H9 (cell line): ENCODE results near the gene TSTD1. TPM values are rescaled to one million over a fixed set of nuclear protein-coding genes. Genes with fewer than 3 reads are reported as not detected.

Source experiments
- DNase-seq: peaks from one replicate; pipeline ENCODE4 v3.0.0-alpha.2; 2017
- H2AFZ ChIP-seq: one replicate; pipeline ENCODE4 v1.6.1; 2013; ENCODE audit warnings: mild to moderate bottlenecking, low read length, control low read depth, moderate library complexity
- H2AK5ac ChIP-seq: 2 replicates; pipeline ENCODE4 v1.6.1; 2013; ENCODE audit warnings: low read length, control low read depth, mixed read lengths; ENCODE audit not compliant: insufficient read length
- H2BK120ac ChIP-seq: one replicate; pipeline ENCODE4 v1.6.1; 2013; ENCODE audit warnings: low read depth, mild to moderate bottlenecking, low read length, control low read depth, inconsistent platforms; ENCODE audit not compliant: poor library complexity, severe bottlenecking
- H2BK12ac ChIP-seq: 2 replicates; pipeline ENCODE4 v1.6.1; 2013; ENCODE audit warnings: low read length, control low read depth, mixed read lengths, low read depth; ENCODE audit not compliant: insufficient read length
- H2BK15ac ChIP-seq: 2 replicates; pipeline ENCODE4 v1.6.1; 2013; ENCODE audit warnings: low read depth, low read length, control low read depth
- H2BK20ac ChIP-seq: one replicate; pipeline ENCODE4 v1.6.1; 2013; ENCODE audit warnings: low read depth, mild to moderate bottlenecking, low read length, control low read depth, inconsistent platforms; ENCODE audit not compliant: poor library complexity, severe bottlenecking
- H2BK5ac ChIP-seq: 2 replicates; pipeline ENCODE4 v1.6.1; 2013; ENCODE audit warnings: low read length, control low read depth, mixed read lengths; ENCODE audit not compliant: insufficient read length
- H3K14ac ChIP-seq: 2 replicates; pipeline ENCODE4 v1.6.1; 2013; ENCODE audit warnings: low read length, control low read depth; ENCODE audit not compliant: insufficient read depth
- H3K18ac ChIP-seq: 2 replicates; pipeline ENCODE4 v1.6.1; 2013; ENCODE audit warnings: low read depth, mild to moderate bottlenecking, mixed read lengths, low read length, control low read depth; ENCODE audit not compliant: insufficient read length
- H3K23ac ChIP-seq: 2 replicates; pipeline ENCODE4 v1.6.1; 2013; ENCODE audit warnings: low read length, control low read depth, mixed read lengths, low read depth; ENCODE audit not compliant: insufficient read length
- H3K23me2 ChIP-seq: 2 replicates; pipeline ENCODE4 v1.6.1; 2013; ENCODE audit warnings: low read depth, mild to moderate bottlenecking, mixed read lengths, low read length, control low read depth; ENCODE audit not compliant: insufficient read length, poor library complexity, severe bottlenecking
- H3K27ac ChIP-seq: 2 replicates; pipeline ENCODE4 v1.5.1; 2013; ENCODE audit warnings: low read length, control low read depth, mixed read lengths, low read depth; ENCODE audit not compliant: insufficient read length
- H3K27me3 ChIP-seq: 2 replicates; pipeline ENCODE4 v1.6.1; 2013; ENCODE audit warnings: low read length, control low read depth, inconsistent platforms; ENCODE audit not compliant: insufficient read depth
- H3K4ac ChIP-seq: 2 replicates; pipeline ENCODE4 v1.6.1; 2013; ENCODE audit warnings: low read depth, mild to moderate bottlenecking, control low read depth, inconsistent platforms, low read length, moderate library complexity
- H3K4me1 ChIP-seq: 2 replicates; pipeline ENCODE4 v1.6.1; 2013; ENCODE audit warnings: low read length, control low read depth, inconsistent platforms; ENCODE audit not compliant: insufficient read depth
- H3K4me2 ChIP-seq: 2 replicates; pipeline ENCODE4 v1.6.1; 2013; ENCODE audit warnings: low read length, control low read depth, mixed read lengths; ENCODE audit not compliant: insufficient read length, insufficient read depth
- H3K56ac ChIP-seq: 2 replicates; pipeline ENCODE4 v1.6.1; 2013; ENCODE audit warnings: low read depth, mild to moderate bottlenecking, mixed read lengths, low read length, control low read depth; ENCODE audit not compliant: insufficient read length
- H3K79me1 ChIP-seq: 2 replicates; pipeline ENCODE4 v1.6.1; 2013; ENCODE audit warnings: low read depth, mild to moderate bottlenecking, moderate library complexity, low read length, control low read depth, inconsistent platforms; ENCODE audit not compliant: insufficient read depth, poor library complexity, severe bottlenecking
- H3K79me2 ChIP-seq: 2 replicates; pipeline ENCODE4 v1.6.1; 2013; ENCODE audit warnings: low read length, control low read depth, inconsistent platforms; ENCODE audit not compliant: insufficient read depth
- H3K9ac ChIP-seq: 2 replicates; pipeline ENCODE4 v1.6.1; 2013; ENCODE audit warnings: low read length, control low read depth, mixed read lengths; ENCODE audit not compliant: insufficient read length; ENCODE audit errors: extremely low read depth
- H3K9me3 ChIP-seq: one replicate; pipeline ENCODE4 v1.6.1; 2013; ENCODE audit warnings: low read depth, low read length, inconsistent platforms; ENCODE audit not compliant: control insufficient read depth
- H3T11ph ChIP-seq: one replicate; pipeline ENCODE4 v1.6.1; 2013; ENCODE audit warnings: mild to moderate bottlenecking, low read length, control low read depth, inconsistent platforms
- H4K20me1 ChIP-seq: one replicate; pipeline ENCODE4 v1.6.1; 2013; ENCODE audit not compliant: control insufficient read depth, insufficient read length, insufficient read depth
- H4K5ac ChIP-seq: 2 replicates; pipeline ENCODE4 v1.6.1; 2013; ENCODE audit warnings: low read depth, mild to moderate bottlenecking, mixed read lengths, low read length, control low read depth; ENCODE audit not compliant: insufficient read length
- H4K8ac ChIP-seq: replicated peaks from 2 replicates; pipeline ENCODE4 v1.6.1; 2013; ENCODE audit warnings: low read length, control low read depth, mixed read lengths, low read depth; ENCODE audit not compliant: insufficient read length
- H4K91ac ChIP-seq: 2 replicates; pipeline ENCODE4 v1.6.1; 2013; ENCODE audit warnings: low read depth, mild to moderate bottlenecking, moderate library complexity, mixed read lengths, low read length, control low read depth; ENCODE audit not compliant: insufficient read length
- H3K27ac Mint-ChIP-seq, 3 experiments: 2 replicates in 2 of 3; 3 replicates in 1 of 3; pipeline ENCODE4 v1.8.0; 2020 to 2021; ENCODE audit warnings: mixed read lengths in 3 of 3, mild to moderate bottlenecking in 1 of 3, moderate library complexity in 1 of 3
- H3K27me3 Mint-ChIP-seq: 2 replicates; pipeline ENCODE4 v1.8.0; 2021; ENCODE audit warnings: low read depth, mild to moderate bottlenecking, moderate library complexity, mixed read lengths
- H3K36me3 Mint-ChIP-seq, 3 experiments: 2 replicates in 2 of 3; 3 replicates in 1 of 3; pipeline ENCODE4 v1.8.0; 2020 to 2021; ENCODE audit warnings: low read depth in 3 of 3, mixed read lengths in 3 of 3; ENCODE audit not compliant: insufficient read depth in 1 of 3
- H3K4me1 Mint-ChIP-seq, 2 experiments: 2 replicates each; pipeline ENCODE4 v1.8.0; 2020; ENCODE audit warnings: mixed read lengths in 2 of 2
- H3K4me3 Mint-ChIP-seq, 2 experiments: 2 replicates in 1 of 2; 3 replicates in 1 of 2; pipeline ENCODE4 v1.8.0; 2020 to 2021; ENCODE audit warnings: mild to moderate bottlenecking in 2 of 2, mixed read lengths in 2 of 2, moderate library complexity in 1 of 2
- H3K9me3 Mint-ChIP-seq, 2 experiments: 2 replicates in 1 of 2; 3 replicates in 1 of 2; pipeline ENCODE4 v1.8.0; 2020; ENCODE audit warnings: mild to moderate bottlenecking in 2 of 2, mixed read lengths in 2 of 2, moderate library complexity in 1 of 2
- WGBS: extraction: QIAGEN DNeasy Blood & Tissue Kit; methylation state at CpG from one replicate; pipeline ENCODE4 v1.1.7; 2013; ENCODE audit warnings: missing lambda C conversion rate, low lambda C conversion rate, mixed read lengths; ENCODE audit not compliant: insufficient read length; ENCODE audit errors: extremely low coverage; 5-methylcytosine and 5-hydroxymethylcytosine counted together
- total RNA-seq: library from RNA; stranded (reverse); gene quantifications from 2 replicates; pipeline ENCODE4 v1.2.1, GENCODE V29; 2021
- TF ChIP-seq, protein P1 (sequence below): fragments of 200-600 bp; sonication (generic); conservative IDR thresholded peaks from 3 replicates; pipeline ENCODE4 v1.8.0; 2021; ENCODE audit warnings: antibody characterized with exemption, mild to moderate bottlenecking

Gene TSTD1
- total RNA-seq, 1 experiment from 2014 or later: 73.7 TPM

DNA sequence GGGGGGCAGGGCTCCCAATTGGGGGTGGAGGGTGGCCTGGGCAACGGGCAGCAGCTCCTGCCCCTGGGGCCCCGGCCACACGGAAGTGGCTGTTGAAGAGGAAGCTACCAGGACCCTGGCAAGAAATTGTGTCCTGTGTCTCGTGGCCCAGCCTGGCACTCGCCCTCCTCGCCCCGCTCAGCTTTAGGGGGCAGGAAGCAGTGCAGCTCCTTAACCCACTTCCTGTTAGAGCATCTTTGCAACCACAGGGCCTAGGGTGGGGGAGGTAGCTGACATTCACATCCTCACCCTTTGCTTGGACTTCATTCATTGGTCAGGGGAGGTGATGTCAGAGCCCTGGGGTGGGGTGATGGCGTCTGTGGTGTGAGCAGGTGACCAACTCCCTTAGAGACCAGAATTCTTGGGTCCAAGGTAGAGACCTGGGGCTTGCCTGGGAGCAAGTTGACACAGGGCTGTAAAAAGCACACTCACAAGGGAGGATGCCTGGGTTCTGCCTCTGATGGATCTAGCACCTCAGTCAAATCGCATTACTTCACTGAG, 31.0 kb upstream of the TSTD1 start, which contains the start of gene ARHGAP30:
Gene ARHGAP30 (minus strand): TSS at position 161 of the 540 bp plus-strand sequence. CDS start 267 bp downstream, outside the sequence.
- peak; percentile 83 for DNase-seq
- H2BK12ac ChIP-seq: no peak within 1 kb of the TSS
- H3K4me2 ChIP-seq: no peak within 1 kb of the TSS

More for the DNA sequence above, 31.0 kb upstream of the TSTD1 start, which contains the start of gene ARHGAP30:
- H3K4me1 ChIP-seq: no peaks in the 10 kb centered on the region
- H4K8ac ChIP-seq: no peak within 1 kb of the TSS
- H3K79me1 ChIP-seq: no peaks in the 10 kb centered on the region
- Mint-ChIP-seq H3K4me3 (peak within 1 kb of the TSS in 1 of 2 experiments; percentile 42; a peak in 2 of 5 replicates), H3K4me1 (peaks cover 10 to 15% of the 10 kb centered on the region in 2 experiments), H3K36me3 (no peaks in the 10 kb centered on the region), H3K27ac (peak within 1 kb of the TSS in 1 of 3 experiments; percentile 72; a peak in 1 of 7 replicates), H3K27me3 (peaks cover 15% of the 10 kb centered on the region), H3K9me3 (no peaks in the 10 kb centered on the region; a peak in 1 of 5 replicates)
- H2BK20ac ChIP-seq: no peak within 1 kb of the TSS
- H4K91ac ChIP-seq: no peak within 1 kb of the TSS
- H2BK5ac ChIP-seq: no peak within 1 kb of the TSS
- no peaks in the 10 kb centered on the region for H3K79me2 ChIP-seq
- no peak within 1 kb of the TSS for H2BK120ac ChIP-seq
- no peak within 1 kb of the TSS for H2AK5ac ChIP-seq
- no peak within 1 kb of the TSS for H3T11ph ChIP-seq
- no peaks in the 10 kb centered on the region for H3K23me2 ChIP-seq
- H3K9ac ChIP-seq: no peak within 1 kb of the TSS
- H3K9me3 ChIP-seq: no peaks in the 10 kb centered on the region
- H2AFZ ChIP-seq: no peak within 1 kb of the TSS
- no CpG with 5 or more reads among the region's 9 CpGs for WGBS
- no peaks in the 10 kb centered on the region for H3K27me3 ChIP-seq
- no peak within 1 kb of the TSS; the same call in 1 of the 2 replicates for H3K14ac ChIP-seq
- no peak within 1 kb of the TSS for H3K56ac ChIP-seq
- no peak within 1 kb of the TSS for H2BK15ac ChIP-seq
- no peak within 1 kb of the TSS for H3K4ac ChIP-seq
- no peak within 1 kb of the TSS for H4K5ac ChIP-seq
- H3K18ac ChIP-seq: no peak within 1 kb of the TSS
- TF ChIP-seq, protein P1, sequence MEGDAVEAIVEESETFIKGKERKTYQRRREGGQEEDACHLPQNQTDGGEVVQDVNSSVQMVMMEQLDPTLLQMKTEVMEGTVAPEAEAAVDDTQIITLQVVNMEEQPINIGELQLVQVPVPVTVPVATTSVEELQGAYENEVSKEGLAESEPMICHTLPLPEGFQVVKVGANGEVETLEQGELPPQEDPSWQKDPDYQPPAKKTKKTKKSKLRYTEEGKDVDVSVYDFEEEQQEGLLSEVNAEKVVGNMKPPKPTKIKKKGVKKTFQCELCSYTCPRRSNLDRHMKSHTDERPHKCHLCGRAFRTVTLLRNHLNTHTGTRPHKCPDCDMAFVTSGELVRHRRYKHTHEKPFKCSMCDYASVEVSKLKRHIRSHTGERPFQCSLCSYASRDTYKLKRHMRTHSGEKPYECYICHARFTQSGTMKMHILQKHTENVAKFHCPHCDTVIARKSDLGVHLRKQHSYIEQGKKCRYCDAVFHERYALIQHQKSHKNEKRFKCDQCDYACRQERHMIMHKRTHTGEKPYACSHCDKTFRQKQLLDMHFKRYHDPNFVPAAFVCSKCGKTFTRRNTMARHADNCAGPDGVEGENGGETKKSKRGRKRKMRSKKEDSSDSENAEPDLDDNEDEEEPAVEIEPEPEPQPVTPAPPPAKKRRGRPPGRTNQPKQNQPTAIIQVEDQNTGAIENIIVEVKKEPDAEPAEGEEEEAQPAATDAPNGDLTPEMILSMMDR: no peak
- no peaks in the 10 kb centered on the region for H4K20me1 ChIP-seq
- no peak within 1 kb of the TSS for H3K23ac ChIP-seq
- no peak within 1 kb of the TSS for H3K27ac ChIP-seq
